GM19239 (cell line): ENCODE results near the gene CASTOR1.

ENCODE experiments used
- DNase-seq: peaks from one replicate; pipeline ENCODE4 v3.0.0; 2011; ENCODE audit warnings: low spot score; ENCODE audit not compliant: insufficient read length
- FAIRE-seq: peaks from 2 replicates; lab custom pipeline; 2011; peaks lifted over from hg19 to GRCh38; lab: Jason Lieb, UNC

Gene CASTOR1

GRCh38 chr22:30235687-30236170 lies 53.6 kb downstream of the CASTOR1 start:
- FAIRE-seq: no peak
- DNase-seq: no peak
